ENCODE measurements around the gene FUBP3.

- TF ChIP-seq, protein P1, sequence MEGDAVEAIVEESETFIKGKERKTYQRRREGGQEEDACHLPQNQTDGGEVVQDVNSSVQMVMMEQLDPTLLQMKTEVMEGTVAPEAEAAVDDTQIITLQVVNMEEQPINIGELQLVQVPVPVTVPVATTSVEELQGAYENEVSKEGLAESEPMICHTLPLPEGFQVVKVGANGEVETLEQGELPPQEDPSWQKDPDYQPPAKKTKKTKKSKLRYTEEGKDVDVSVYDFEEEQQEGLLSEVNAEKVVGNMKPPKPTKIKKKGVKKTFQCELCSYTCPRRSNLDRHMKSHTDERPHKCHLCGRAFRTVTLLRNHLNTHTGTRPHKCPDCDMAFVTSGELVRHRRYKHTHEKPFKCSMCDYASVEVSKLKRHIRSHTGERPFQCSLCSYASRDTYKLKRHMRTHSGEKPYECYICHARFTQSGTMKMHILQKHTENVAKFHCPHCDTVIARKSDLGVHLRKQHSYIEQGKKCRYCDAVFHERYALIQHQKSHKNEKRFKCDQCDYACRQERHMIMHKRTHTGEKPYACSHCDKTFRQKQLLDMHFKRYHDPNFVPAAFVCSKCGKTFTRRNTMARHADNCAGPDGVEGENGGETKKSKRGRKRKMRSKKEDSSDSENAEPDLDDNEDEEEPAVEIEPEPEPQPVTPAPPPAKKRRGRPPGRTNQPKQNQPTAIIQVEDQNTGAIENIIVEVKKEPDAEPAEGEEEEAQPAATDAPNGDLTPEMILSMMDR (IDR thresholded peaks at IDR 0.05), result no peak
- TF ChIP-seq EZH2phosphoT487 (IDR thresholded peaks at IDR 0.05), result peak; percentile 86
Measured at GRCh38 chr9:130658893-130659698, 79.7 kb downstream of the FUBP3 start.

Data from neural progenitor cell (in vitro differentiated cells).